Activated naive CD8-positive, alpha-beta T cell (primary cell): ENCODE data around the gene CEP57.
"Not testable (repeated sequence)": the region's sequence is repeated elsewhere in the genome, so short reads cannot be mapped to it uniquely, and the experiment has no call there.

Source experiments
- H3K27ac Mint-ChIP-seq: one replicate; pipeline ENCODE4 v1.8.0; 2021; ENCODE audit warnings: mixed read lengths
- H3K27me3 Mint-ChIP-seq: one replicate; pipeline ENCODE4 v1.8.0; 2021; ENCODE audit warnings: mixed read lengths
- H3K36me3 Mint-ChIP-seq: one replicate; pipeline ENCODE4 v1.8.0; 2021; ENCODE audit warnings: mixed read lengths
- H3K4me1 Mint-ChIP-seq: one replicate; pipeline ENCODE4 v1.8.0; 2021; ENCODE audit warnings: low read depth, mixed read lengths
- H3K4me3 Mint-ChIP-seq: one replicate; pipeline ENCODE4 v1.8.0; 2021; ENCODE audit warnings: mild to moderate bottlenecking, mixed read lengths
- H3K9me3 Mint-ChIP-seq: one replicate; pipeline ENCODE4 v1.8.0; 2021; ENCODE audit warnings: low read depth, mixed read lengths

The CEP57 gene

DNA sequence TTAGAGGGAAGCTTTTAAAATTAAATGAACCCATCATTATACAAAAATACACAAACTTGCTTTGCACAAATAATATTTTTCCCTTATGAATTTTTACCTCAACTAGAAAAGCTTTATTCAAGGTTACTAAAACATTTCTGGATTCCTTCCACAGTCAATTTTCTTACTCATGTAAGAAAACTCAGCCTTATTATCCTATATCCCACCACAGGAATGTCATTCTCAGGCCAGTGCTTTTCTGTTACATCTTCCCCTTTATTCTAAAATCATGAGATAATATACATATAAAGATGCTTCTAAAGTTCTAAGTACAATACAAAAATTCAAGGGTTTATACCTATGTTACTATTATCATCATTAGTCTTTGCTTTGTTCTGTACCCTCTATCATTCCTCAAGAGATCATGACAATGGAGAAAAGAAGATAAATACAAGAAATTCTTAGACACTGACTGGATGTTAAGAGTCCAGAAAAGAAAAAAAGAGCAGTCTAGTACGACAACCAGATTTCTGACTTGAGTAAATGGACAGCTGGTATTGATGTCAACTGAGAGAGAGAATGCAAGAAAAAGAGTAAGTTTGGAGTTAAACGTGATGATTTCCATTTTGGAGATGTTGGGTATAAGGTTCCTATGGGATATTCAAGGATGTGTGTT lies 73.3 kb downstream of the CEP57 start:
- Mint-ChIP-seq H3K4me3 (no peak overlapping the region), H3K36me3 (peaks cover 13% of the 10 kb centered on the region), H3K27me3 (no peaks in the 10 kb centered on the region), H3K27ac (no peak overlapping the region), H3K9me3 (no peaks in the 10 kb centered on the region), H3K4me1 (no peaks in the 10 kb centered on the region)

DNA sequence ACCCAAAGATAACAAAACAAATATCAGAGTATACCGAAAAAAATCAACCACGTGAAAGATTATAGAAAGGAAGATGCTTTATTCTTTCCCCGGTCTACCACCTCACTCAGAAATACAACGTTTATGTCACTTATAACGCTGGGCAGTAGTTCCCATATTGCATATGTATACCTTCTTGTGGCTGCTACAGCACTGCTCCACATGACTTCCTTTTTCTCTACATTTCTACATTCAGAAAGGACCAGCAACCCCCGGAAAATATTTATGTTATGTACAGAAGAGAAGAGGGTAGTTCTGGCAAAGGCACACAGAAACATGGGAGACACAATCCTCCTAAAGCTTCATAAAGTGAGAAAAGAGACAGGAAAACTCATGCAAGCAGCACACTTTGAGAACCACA lies 76.8 kb downstream of the CEP57 start:
- Mint-ChIP-seq H3K4me3 (no peak overlapping the region), H3K36me3 (peaks cover 14% of the 10 kb centered on the region), H3K27me3 (no peaks in the 10 kb centered on the region), H3K9me3 (no peaks in the 10 kb centered on the region), H3K27ac (no peak overlapping the region), H3K4me1 (no peaks in the 10 kb centered on the region)

DNA sequence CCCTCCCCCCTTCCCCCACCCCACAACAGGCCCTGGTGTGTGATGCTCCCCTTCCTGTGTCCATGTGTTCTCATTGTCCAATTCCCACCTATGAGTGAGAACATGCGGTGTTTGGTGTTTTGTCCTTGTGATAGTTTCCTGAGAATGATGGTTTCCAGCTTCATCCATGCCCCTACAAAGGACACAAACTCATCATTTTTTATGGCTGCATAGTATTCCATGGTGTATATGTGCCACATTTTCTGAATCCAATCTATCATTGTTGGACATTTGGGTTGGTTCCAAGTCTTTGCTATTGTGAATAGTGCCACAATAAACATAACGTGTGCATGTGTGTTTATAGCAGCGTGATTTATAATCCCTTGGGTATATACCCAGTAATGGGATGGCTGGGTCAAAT lies 80.6 kb downstream of the CEP57 start:
- H3K4me1 Mint-ChIP-seq, H3K36me3 Mint-ChIP-seq, H3K4me3 Mint-ChIP-seq, H3K9me3 Mint-ChIP-seq, H3K27me3 Mint-ChIP-seq, H3K27ac Mint-ChIP-seq: not testable (repeated sequence)

GRCh38 chr11:95877291-95877690 lies 87.0 kb downstream of the CEP57 start:
- Mint-ChIP-seq H3K27me3 (no peaks in the 10 kb centered on the region), H3K4me3 (no peak overlapping the region), H3K27ac (peak overlapping the region; percentile 87), H3K4me1 (peaks cover 12% of the 10 kb centered on the region), H3K9me3 (no peaks in the 10 kb centered on the region), H3K36me3 (peaks cover 21% of the 10 kb centered on the region)
